Keratinocyte (primary cell): Measurements from ENCODE around the gene MRPL32.

Source experiments
- CTCF ChIP-seq, 3 experiments: IDR thresholded peaks in 1 of 3; conservative IDR thresholded peaks in 1 of 3; optimal IDR thresholded peaks in 1 of 3; 2 replicates in 2 of 3; 3 replicates in 1 of 3; pipeline versions ENCODE3 to v1.5.1; 2011; ENCODE audit warnings: low read length in 3 of 3, mild to moderate bottlenecking in 3 of 3, moderate library complexity in 2 of 3, control low read depth in 1 of 3, inconsistent platforms in 1 of 3; ENCODE audit not compliant: insufficient read depth in 2 of 3; ENCODE audit errors: extremely low read depth in 1 of 3
- EZH2 ChIP-seq: IDR thresholded peaks from one replicate; pipeline ENCODE4 v1.6.1; 2012; ENCODE audit warnings: inconsistent platforms, mild to moderate bottlenecking, low read length, moderate library complexity

DNA sequence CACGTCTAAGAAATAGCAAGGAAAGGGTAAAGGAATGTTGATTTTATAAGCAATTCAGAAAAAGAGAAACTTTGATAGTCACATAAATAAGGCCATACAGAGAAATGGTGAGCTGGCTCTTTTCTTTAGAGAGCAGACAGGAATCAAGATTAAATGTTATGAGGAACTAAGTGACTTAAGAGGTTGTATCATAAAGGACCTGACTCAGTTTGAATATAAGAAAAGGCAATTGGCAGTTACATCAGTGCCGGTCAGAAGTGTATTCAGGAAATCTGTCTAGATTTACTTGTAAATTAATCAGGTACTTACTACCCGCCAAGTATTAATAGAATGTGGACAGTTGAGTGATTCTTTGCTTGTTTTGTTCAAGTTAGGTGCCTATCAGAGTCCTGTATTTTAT is 2.1 kb downstream of the MRPL32 start:
- no peak for TF ChIP-seq CTCF (optimal IDR thresholded peaks at IDR 0.05 in 1 of 3, IDR thresholded peaks at IDR 0.05 in 1 of 3, conservative IDR thresholded peaks at IDR 0.05 in 1 of 3; ENCODE audit: extremely low read depth in 1 of 3, insufficient read depth in 2 of 3, low read length in 3 of 3)
- TF ChIP-seq EZH2 = no peak
